HEK293T (cell line): ENCODE data around the gene IFT25.

Experiments used
- CTCF ChIA-PET: fragments of 350-600 bp; formaldehyde crosslinking; extraction: SDS; loops from one replicate; lab custom pipeline; 2021; ENCODE audit warnings: antibody characterized with exemption, inconsistent platforms; lab: Yijun Ruan, JAX
- POLR2A ChIA-PET: fragments of 350-600 bp; formaldehyde crosslinking; extraction: SDS; loops from one replicate; lab custom pipeline; 2020; ENCODE audit warnings: antibody characterized with exemption, inconsistent platforms; lab: Yijun Ruan, JAX
- DNase-seq: peaks from one replicate; pipeline ENCODE4 v3.0.0; 2012; ENCODE audit warnings: mixed read lengths; ENCODE audit errors: extremely low spot score
- ARNT ChIP-seq: fragments of 450-650 bp; IDR thresholded peaks from 2 replicates; pipeline ENCODE4 v1.6.1; 2017; ENCODE audit warnings: mild to moderate bottlenecking
- BHLHE40 ChIP-seq: fragments of 450-650 bp; IDR thresholded peaks from 2 replicates; pipeline ENCODE4 v1.6.1; 2016; ENCODE audit warnings: mild to moderate bottlenecking, moderate library complexity, borderline replicate concordance
- CTBP1 ChIP-seq: fragments of 450-650 bp; IDR thresholded peaks from 2 replicates; pipeline ENCODE4 v1.6.1; 2016; ENCODE audit warnings: borderline replicate concordance
- ELF4 ChIP-seq: fragments of 450-650 bp; IDR thresholded peaks from 2 replicates; pipeline ENCODE4 v1.6.1; 2017; ENCODE audit warnings: antibody characterized with exemption
- FOXA1 ChIP-seq: fragments of 450-650 bp; IDR thresholded peaks from 2 replicates; pipeline ENCODE4 v1.6.1; 2016; ENCODE audit warnings: mild to moderate bottlenecking
- FOXK2 ChIP-seq: fragments of 450-650 bp; IDR thresholded peaks from 2 replicates; pipeline ENCODE4 v1.6.1; 2016; ENCODE audit warnings: mild to moderate bottlenecking
- FOXM1 ChIP-seq: fragments of 450-650 bp; IDR thresholded peaks from 2 replicates; pipeline ENCODE4 v1.6.1; 2017; ENCODE audit warnings: mild to moderate bottlenecking, borderline replicate concordance
- HDGF ChIP-seq: fragments of 450-650 bp; IDR thresholded peaks from 2 replicates; pipeline ENCODE4 v1.6.1; 2017; ENCODE audit warnings: antibody characterized with exemption, borderline replicate concordance
- L3MBTL2 ChIP-seq: fragments of 450-650 bp; conservative IDR thresholded peaks from 2 replicates; pipeline ENCODE4 v1.6.1; 2016; ENCODE audit warnings: mild to moderate bottlenecking
- LEF1 ChIP-seq: fragments of 450-650 bp; IDR thresholded peaks from 2 replicates; pipeline ENCODE4 v1.6.1; 2017; ENCODE audit warnings: mild to moderate bottlenecking, borderline replicate concordance
- NFRKB ChIP-seq: fragments of 450-650 bp; IDR thresholded peaks from 2 replicates; pipeline ENCODE4 v1.6.1; 2016; ENCODE audit warnings: mild to moderate bottlenecking, moderate library complexity
- SP1 ChIP-seq: fragments of 450-650 bp; IDR thresholded peaks from 2 replicates; pipeline ENCODE4 v1.6.1; 2017
- SUZ12 ChIP-seq: fragments of 450-650 bp; IDR thresholded peaks from 2 replicates; pipeline ENCODE4 v1.6.1; 2016; ENCODE audit warnings: mild to moderate bottlenecking
- TARDBP ChIP-seq: fragments of 450-650 bp; IDR thresholded peaks from 2 replicates; pipeline ENCODE4 v1.6.1; 2016
- ZNF384 ChIP-seq: fragments of 450-650 bp; IDR thresholded peaks from 2 replicates; pipeline ENCODE4 v1.6.1; 2016
- TF ChIP-seq, protein P1 (sequence below): fragments of 450-650 bp; IDR thresholded peaks from 2 replicates; pipeline ENCODE4 v1.6.1; 2016

IFT25 gene

DNA sequence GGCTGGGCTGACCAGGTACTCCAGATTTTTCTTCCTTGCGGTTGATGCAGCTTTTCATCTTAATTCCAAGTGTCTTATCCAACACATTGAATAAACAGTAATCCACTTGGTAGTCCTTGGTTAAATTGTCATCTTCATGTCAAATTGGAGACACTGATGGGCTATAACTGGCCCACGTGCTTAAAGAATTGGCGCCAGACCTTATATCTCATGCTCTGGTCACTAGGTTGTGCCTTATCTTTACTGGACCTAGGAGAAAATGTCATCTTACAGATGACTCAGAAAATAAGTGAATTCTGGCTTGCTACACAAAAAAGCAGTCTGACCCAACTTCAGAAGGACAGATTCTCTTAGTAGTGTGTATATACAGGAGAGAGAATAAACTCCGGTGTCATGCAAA lies 16.9 kb upstream of the IFT25 start:
- no peak for DNase-seq
- POLR2A ChIA-PET: no interaction called here
- no peak for TF ChIP-seq L3MBTL2
- TF ChIP-seq LEF1: no peak
- TF ChIP-seq TARDBP: no peak
- TF ChIP-seq, protein P1, sequence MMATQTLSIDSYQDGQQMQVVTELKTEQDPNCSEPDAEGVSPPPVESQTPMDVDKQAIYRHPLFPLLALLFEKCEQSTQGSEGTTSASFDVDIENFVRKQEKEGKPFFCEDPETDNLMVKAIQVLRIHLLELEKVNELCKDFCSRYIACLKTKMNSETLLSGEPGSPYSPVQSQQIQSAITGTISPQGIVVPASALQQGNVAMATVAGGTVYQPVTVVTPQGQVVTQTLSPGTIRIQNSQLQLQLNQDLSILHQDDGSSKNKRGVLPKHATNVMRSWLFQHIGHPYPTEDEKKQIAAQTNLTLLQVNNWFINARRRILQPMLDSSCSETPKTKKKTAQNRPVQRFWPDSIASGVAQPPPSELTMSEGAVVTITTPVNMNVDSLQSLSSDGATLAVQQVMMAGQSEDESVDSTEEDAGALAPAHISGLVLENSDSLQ: no peak
- TF ChIP-seq SUZ12: no peak
- TF ChIP-seq ARNT: no peak
- no peak for TF ChIP-seq NFRKB
- no peak for TF ChIP-seq ZNF384
- TF ChIP-seq FOXK2: no peak
- no peak for TF ChIP-seq FOXA1
- no peak for TF ChIP-seq CTBP1
- no peak for TF ChIP-seq HDGF
- CTCF ChIA-PET: interaction anchor here (0.6 kb wide), 1 partner anchor 15 kb away, joined by 5 read pairs; no protein-coding TSS in a partner anchor

DNA sequence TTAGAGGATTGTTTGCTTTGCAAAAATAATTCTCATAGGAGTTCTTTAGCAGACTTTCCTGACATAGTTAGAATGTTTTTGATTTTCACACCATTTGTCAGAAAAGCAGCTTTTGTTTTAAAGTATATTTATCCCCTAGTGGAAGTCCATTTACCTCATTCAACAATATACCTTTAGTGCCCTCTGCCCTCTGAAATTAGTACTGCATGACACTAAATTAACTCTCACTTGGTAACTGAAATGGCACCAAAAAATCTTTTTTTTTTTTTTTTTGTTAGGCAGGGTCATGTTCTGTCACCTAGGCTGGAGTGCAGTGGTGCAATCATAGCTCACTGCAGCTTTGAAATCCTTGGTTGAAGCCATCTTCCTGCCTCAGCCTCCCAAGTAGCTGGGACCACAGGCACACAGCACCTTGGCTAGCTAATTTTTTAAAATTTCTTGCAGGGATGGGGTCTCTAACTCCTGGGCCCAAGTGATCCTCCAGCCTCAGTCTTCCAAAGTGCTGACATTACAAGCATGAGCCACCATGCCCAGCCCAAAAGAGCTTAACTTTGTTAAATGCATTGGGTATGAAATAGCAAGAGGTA lies 14.3 kb upstream of the IFT25 start:
- POLR2A ChIA-PET: interaction anchor here (1.5 kb wide), 1 partner anchor 14 kb away, joined by 4 read pairs; the partner anchor contains the start of genes IFT25 and LRRC42
- TF ChIP-seq, protein P1: no peak
- TF ChIP-seq TARDBP: no peak
- TF ChIP-seq HDGF: no peak
- no peak for TF ChIP-seq L3MBTL2
- TF ChIP-seq NFRKB: no peak
- no peak for TF ChIP-seq LEF1
- TF ChIP-seq CTBP1: no peak
- no peak for TF ChIP-seq SP1
- no peak for TF ChIP-seq ELF4
- no peak for TF ChIP-seq FOXM1
- TF ChIP-seq ZNF384: no peak
- TF ChIP-seq FOXA1: no peak
- no peak for TF ChIP-seq FOXK2
- TF ChIP-seq BHLHE40: no peak
- TF ChIP-seq SUZ12: no peak
- TF ChIP-seq ARNT: no peak
- no peak for DNase-seq
- CTCF ChIA-PET: interaction anchor here (0.6 to 3.0 kb wide), 14 partner anchors 10 to 244 kb away, joined by 3 to 40 read pairs (median 4); partner anchors contain the start of genes DIO1, IFT25 and LRRC42

DNA sequence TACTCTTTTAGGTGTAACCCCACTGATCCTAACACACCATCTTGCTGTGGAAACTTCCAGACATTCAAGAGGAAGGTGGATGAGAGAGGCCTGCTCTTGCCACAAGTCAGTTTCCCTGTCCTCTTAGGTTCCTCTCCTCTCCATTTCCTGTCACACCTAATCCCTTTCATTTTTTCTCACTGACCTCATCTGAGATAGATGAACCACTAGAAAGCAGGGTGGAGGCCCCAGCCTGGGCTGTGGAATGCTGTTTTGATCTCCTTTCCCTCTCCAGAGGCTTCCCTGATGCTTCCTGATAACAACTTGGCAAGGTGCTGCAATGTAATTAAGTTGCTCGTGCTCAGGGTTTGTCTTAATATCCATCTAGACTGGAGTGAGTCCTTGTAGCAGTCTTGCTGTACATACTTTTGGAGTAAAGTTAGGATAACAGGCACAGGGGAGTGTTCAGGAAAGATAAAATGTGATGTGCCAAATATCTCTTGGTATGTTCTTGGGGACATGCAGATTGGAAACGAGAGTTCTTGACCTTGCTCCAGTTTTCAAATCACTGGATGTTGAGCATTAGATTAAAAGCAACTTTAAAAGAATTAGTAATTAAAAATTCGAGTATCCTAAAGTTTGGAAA lies 11.8 kb upstream of the IFT25 start:
- POLR2A ChIA-PET: no interaction called here
- TF ChIP-seq SUZ12: no peak
- no peak for TF ChIP-seq FOXK2
- TF ChIP-seq LEF1: no peak
- no peak for TF ChIP-seq ZNF384
- TF ChIP-seq FOXM1: no peak
- TF ChIP-seq ARNT: no peak
- TF ChIP-seq, protein P1: no peak
- TF ChIP-seq HDGF: no peak
- TF ChIP-seq FOXA1: no peak
- no peak for TF ChIP-seq NFRKB
- TF ChIP-seq BHLHE40: no peak
- no peak for TF ChIP-seq SP1
- no peak for TF ChIP-seq ELF4
- CTCF ChIA-PET: interaction anchor here (0.8 to 3.0 kb wide), 2 partner anchors 97 kb away, joined by 3 to 40 read pairs; no protein-coding TSS in a partner anchor
- DNase-seq: no peak

DNA sequence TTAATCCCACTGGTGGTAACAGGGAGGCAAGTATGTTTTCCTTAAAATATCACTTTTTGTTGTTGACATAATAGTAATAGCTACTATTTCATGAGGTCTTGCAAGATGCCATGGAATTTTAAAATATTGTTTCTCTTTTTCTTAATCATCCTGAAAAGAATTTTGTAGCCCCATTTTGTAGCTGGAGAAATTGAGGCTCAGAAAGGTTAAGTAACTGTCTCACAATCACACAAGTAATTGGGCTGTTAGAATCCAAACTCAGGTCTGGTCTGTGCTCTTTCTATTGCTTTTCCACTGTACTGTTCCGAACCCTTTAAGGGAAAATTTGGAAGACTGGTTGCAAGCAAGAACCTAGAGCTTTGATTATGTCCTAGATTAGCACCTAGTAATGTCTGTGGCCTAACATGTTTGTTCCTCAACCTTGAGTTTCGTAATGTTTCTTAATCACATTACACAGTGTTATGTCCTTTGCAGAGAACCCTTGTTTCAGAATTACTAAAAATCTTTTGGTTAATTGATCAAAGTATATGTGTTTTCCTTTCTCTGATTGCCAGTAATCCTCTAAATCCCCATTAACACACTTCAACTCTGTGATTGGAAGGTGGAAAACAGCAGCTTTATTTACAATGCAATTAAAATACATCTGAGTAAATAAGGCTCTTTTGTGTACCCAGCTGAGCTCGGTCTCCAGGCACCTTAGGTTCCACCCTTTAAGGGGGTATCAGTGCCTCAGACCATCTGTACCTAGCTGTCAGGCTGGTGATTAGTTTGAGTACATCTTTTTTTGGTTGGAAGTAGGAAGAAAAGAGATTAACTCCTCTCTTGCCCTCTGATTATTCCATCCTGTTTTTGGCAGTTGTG lies 11.0 kb upstream of the IFT25 start:
- POLR2A ChIA-PET: interaction anchor here (0.6 kb wide), 1 partner anchor 9 kb away, joined by 3 read pairs; no protein-coding TSS in a partner anchor
- TF ChIP-seq BHLHE40 (no peak), FOXM1 (no peak), ZNF384 (no peak), HDGF (no peak), SUZ12 (no peak), TARDBP (no peak), FOXK2 (no peak), SP1 (no peak), CTBP1 (no peak), LEF1 (no peak), FOXA1 (no peak), NFRKB (no peak), ELF4 (no peak)
- TF ChIP-seq, protein P1: no peak
- CTCF ChIA-PET: interaction anchor here (0.8 to 1.0 kb wide), 3 partner anchors 78 to 96 kb away, joined by 3 read pairs; no protein-coding TSS in a partner anchor
- no peak for DNase-seq
